Activated CD8-positive, alpha-beta memory T cell treated with anti-CD3 and anti-CD28 coated beads, Interleukin-2, amount 50 U/mL, for 4 hours (primary cell): ENCODE results near the gene CDC42EP3.

Source experiments
- DNase-seq: peaks from one replicate; pipeline ENCODE4 v3.0.0-alpha.2; 2020

Gene CDC42EP3

GRCh38 chr2:37633845-37634244 is 37.6 kb downstream of the CDC42EP3 start:
- no peak for DNase-seq

- no peak for DNase-seq
Observed at GRCh38 chr2:37633234-37633633, 38.2 kb downstream of the CDC42EP3 start.

- no peak for DNase-seq
Observed at GRCh38 chr2:37632310-37632709, 39.1 kb downstream of the CDC42EP3 start.

- DNase-seq, result no peak
Observed at GRCh38 chr2:37631698-37632097, 39.7 kb downstream of the CDC42EP3 start.

- DNase-seq, result no peak
Observed at GRCh38 chr2:37631292-37631691, 40.1 kb downstream of the CDC42EP3 start.

GRCh38 chr2:37630776-37631175 is 40.7 kb downstream of the CDC42EP3 start:
- no peak for DNase-seq

- no peak for DNase-seq
Observed at GRCh38 chr2:37630301-37630700, 41.1 kb downstream of the CDC42EP3 start.

- DNase-seq, result no peak
Observed at GRCh38 chr2:37629529-37629928, 41.9 kb downstream of the CDC42EP3 start.

GRCh38 chr2:37627710-37628109 is 43.7 kb downstream of the CDC42EP3 start:
- DNase-seq, result no peak

GRCh38 chr2:37625796-37626571 is 45.5 kb downstream of the CDC42EP3 start:
- peak; percentile 56 for DNase-seq

GRCh38 chr2:37625156-37625555 is 46.3 kb downstream of the CDC42EP3 start:
- no peak for DNase-seq

GRCh38 chr2:37623971-37624900 is 47.2 kb downstream of the CDC42EP3 start:
- no peak for DNase-seq

- DNase-seq, result no peak
Observed at GRCh38 chr2:37623406-37623805, 48.0 kb downstream of the CDC42EP3 start.

GRCh38 chr2:37622450-37623100 is 48.9 kb downstream of the CDC42EP3 start:
- no peak for DNase-seq

- DNase-seq, result no peak
Observed at GRCh38 chr2:37621199-37621598, 50.2 kb downstream of the CDC42EP3 start.

- DNase-seq, result no peak
Observed at GRCh38 chr2:37619959-37620300, 51.5 kb downstream of the CDC42EP3 start.

GRCh38 chr2:37619230-37619958 is 52.0 kb downstream of the CDC42EP3 start:
- no peak for DNase-seq

- no peak for DNase-seq
Observed at GRCh38 chr2:37618326-37618725, 53.1 kb downstream of the CDC42EP3 start.

GRCh38 chr2:37617119-37617892 is 54.1 kb downstream of the CDC42EP3 start:
- no peak for DNase-seq

GRCh38 chr2:37616677-37617005 is 54.8 kb downstream of the CDC42EP3 start:
- DNase-seq, result no peak

GRCh38 chr2:37615804-37616676 is 55.4 kb downstream of the CDC42EP3 start:
- DNase-seq, result peak; percentile 60
